ENCODE measurements around the gene ADGRA1. TPM values are rescaled to one million over a fixed set of nuclear protein-coding genes. Genes with fewer than 3 reads are reported as not detected.

Gene ADGRA1
- total RNA-seq, 2 donors from 2014 or later: 0.14 to 0.23 TPM

- TF ChIP-seq CTCF (IDR thresholded peaks at IDR 0.05): no peak
- TF ChIP-seq POLR2AphosphoS5 (IDR thresholded peaks at IDR 0.05): no peak
- TF ChIP-seq POLR2A (IDR thresholded peaks at IDR 0.05): no peak
- intact Hi-C loops (cut with DNase I): no loop called here
- WGBS: 66% methylated on average over 31 of the region's 33 CpGs
- DNase-seq (ENCODE audit: low spot score): no peak
- H3K4me1 ChIP-seq (replicated peaks): peaks cover 9% of the 10 kb centered on the region
- no peaks in the 10 kb centered on the region for H3K36me3 ChIP-seq
- no peak overlapping the region for H3K27ac ChIP-seq
- no peaks in the 10 kb centered on the region for H3K9me3 ChIP-seq
- no peaks in the 10 kb centered on the region for H3K27me3 ChIP-seq (replicated peaks; ENCODE audit: insufficient read depth)
- H3K4me3 ChIP-seq: no peak overlapping the region
These were observed 73.9 kb downstream of the ADGRA1 start for GRCh38 chr10:133161486-133162109.

GRCh38 chr10:133162178-133162909 is 74.6 kb downstream of the ADGRA1 start:
- H3K27ac ChIP-seq: no peak overlapping the region
- WGBS: 78% methylated on average over 22 of the region's 22 CpGs
- intact Hi-C loops (cut with DNase I): no loop called here
- TF ChIP-seq POLR2A (IDR thresholded peaks at IDR 0.05): no peak
- TF ChIP-seq POLR2AphosphoS5 (IDR thresholded peaks at IDR 0.05): no peak
- no peak for TF ChIP-seq CTCF (IDR thresholded peaks at IDR 0.05)
- no peaks in the 10 kb centered on the region for H3K9me3 ChIP-seq
- no peaks in the 10 kb centered on the region for H3K36me3 ChIP-seq
- no peak overlapping the region for H3K4me3 ChIP-seq
- H3K4me1 ChIP-seq (replicated peaks): peaks cover 9% of the 10 kb centered on the region
- H3K27me3 ChIP-seq (replicated peaks; ENCODE audit: insufficient read depth): no peaks in the 10 kb centered on the region
- DNase-seq (ENCODE audit: low spot score): no peak

- 83% methylated on average over 18 of the region's 21 CpGs for WGBS
- no peak for TF ChIP-seq POLR2AphosphoS5 (IDR thresholded peaks at IDR 0.05)
- no peak for TF ChIP-seq POLR2A (IDR thresholded peaks at IDR 0.05)
- no peak for TF ChIP-seq CTCF (IDR thresholded peaks at IDR 0.05)
- no peak overlapping the region for H3K4me3 ChIP-seq
- H3K27me3 ChIP-seq (replicated peaks; ENCODE audit: insufficient read depth): no peaks in the 10 kb centered on the region
- intact Hi-C loops (cut with DNase I): no loop called here
- H3K4me1 ChIP-seq (replicated peaks): peaks cover 9% of the 10 kb centered on the region
- no peak overlapping the region for H3K27ac ChIP-seq
- no peaks in the 10 kb centered on the region for H3K36me3 ChIP-seq
- no peak for DNase-seq (ENCODE audit: low spot score)
- H3K9me3 ChIP-seq: no peaks in the 10 kb centered on the region
These were observed 75.5 kb downstream of the ADGRA1 start for GRCh38 chr10:133162910-133163856.

GRCh38 chr10:133163889-133164815 is 76.4 kb downstream of the ADGRA1 start:
- Histone ChIP-seq H3K4me1 (replicated peaks) (peaks cover 9% of the 10 kb centered on the region), H3K4me3 (no peak overlapping the region), H3K27ac (no peak overlapping the region), H3K27me3 (replicated peaks; ENCODE audit: insufficient read depth) (no peaks in the 10 kb centered on the region), H3K36me3 (no peaks in the 10 kb centered on the region), H3K9me3 (no peaks in the 10 kb centered on the region)
- intact Hi-C loops (cut with DNase I): no loop called here
- DNase-seq (ENCODE audit: low spot score): no peak
- TF ChIP-seq POLR2AphosphoS5 (IDR thresholded peaks at IDR 0.05): no peak
- TF ChIP-seq POLR2A (IDR thresholded peaks at IDR 0.05): no peak
- TF ChIP-seq CTCF (IDR thresholded peaks at IDR 0.05): no peak
- 54% methylated on average over 27 of the region's 31 CpGs for WGBS

All from prostate gland (tissue), 2 donors.